GM21786 (cell line): ENCODE data around the gene LOXL4.

Experiments
- ATAC-seq: cut with Tn5 transposase; IDR thresholded peaks from one replicate; pipeline ENCODE4 v1.9.1; 2021; ENCODE audit not compliant: unreplicated experiment

The LOXL4 gene

GRCh38 chr10:98267894-98268693 lies at the start of gene LOXL4:
LOXL4 (minus strand) TSS chr10:98268194; CDS start chr10:98263019, 5,175 bp downstream.
- ATAC-seq, result no peak

GRCh38 chr10:98316661-98317060 lies 48.7 kb upstream of the LOXL4 start:
- no peak for ATAC-seq

- ATAC-seq, result no peak
Measured at GRCh38 chr10:98316170-98316569, 48.2 kb upstream of the LOXL4 start.

GRCh38 chr10:98314532-98315284 lies 46.7 kb upstream of the LOXL4 start:
- ATAC-seq, result no peak

GRCh38 chr10:98313598-98313997 lies 45.6 kb upstream of the LOXL4 start:
- ATAC-seq, result no peak

GRCh38 chr10:98312822-98313221 lies 44.8 kb upstream of the LOXL4 start:
- no peak for ATAC-seq

- ATAC-seq, result no peak
Measured at GRCh38 chr10:98312349-98312748, 44.4 kb upstream of the LOXL4 start.

- ATAC-seq, result no peak
Measured at GRCh38 chr10:98310701-98311100, 42.7 kb upstream of the LOXL4 start.

- no peak for ATAC-seq
Measured at GRCh38 chr10:98309366-98310355, 41.7 kb upstream of the LOXL4 start.

GRCh38 chr10:98308669-98309365 lies 40.8 kb upstream of the LOXL4 start:
- ATAC-seq, result no peak

- ATAC-seq, result no peak
Measured at GRCh38 chr10:98307916-98308541, 40.0 kb upstream of the LOXL4 start.

GRCh38 chr10:98306501-98306900 lies 38.5 kb upstream of the LOXL4 start:
- no peak for ATAC-seq

GRCh38 chr10:98303569-98303968 lies 35.6 kb upstream of the LOXL4 start:
- no peak for ATAC-seq

GRCh38 chr10:98302741-98303365 lies 34.9 kb upstream of the LOXL4 start:
- no peak for ATAC-seq

- no peak for ATAC-seq
Measured at GRCh38 chr10:98301664-98302319, 33.8 kb upstream of the LOXL4 start.

GRCh38 chr10:98300526-98301229 lies 32.7 kb upstream of the LOXL4 start:
- ATAC-seq, result no peak

GRCh38 chr10:98299341-98299740 lies 31.3 kb upstream of the LOXL4 start:
- no peak for ATAC-seq

- ATAC-seq, result no peak
Measured at GRCh38 chr10:98296524-98296923, 28.5 kb upstream of the LOXL4 start.
